ENCODE results near the gene TRPM5.
"Not testable (repeated sequence)": the region's sequence is repeated elsewhere in the genome, so short reads cannot be mapped to it uniquely, and the experiment has no call there.

TRPM5 gene, protein sequence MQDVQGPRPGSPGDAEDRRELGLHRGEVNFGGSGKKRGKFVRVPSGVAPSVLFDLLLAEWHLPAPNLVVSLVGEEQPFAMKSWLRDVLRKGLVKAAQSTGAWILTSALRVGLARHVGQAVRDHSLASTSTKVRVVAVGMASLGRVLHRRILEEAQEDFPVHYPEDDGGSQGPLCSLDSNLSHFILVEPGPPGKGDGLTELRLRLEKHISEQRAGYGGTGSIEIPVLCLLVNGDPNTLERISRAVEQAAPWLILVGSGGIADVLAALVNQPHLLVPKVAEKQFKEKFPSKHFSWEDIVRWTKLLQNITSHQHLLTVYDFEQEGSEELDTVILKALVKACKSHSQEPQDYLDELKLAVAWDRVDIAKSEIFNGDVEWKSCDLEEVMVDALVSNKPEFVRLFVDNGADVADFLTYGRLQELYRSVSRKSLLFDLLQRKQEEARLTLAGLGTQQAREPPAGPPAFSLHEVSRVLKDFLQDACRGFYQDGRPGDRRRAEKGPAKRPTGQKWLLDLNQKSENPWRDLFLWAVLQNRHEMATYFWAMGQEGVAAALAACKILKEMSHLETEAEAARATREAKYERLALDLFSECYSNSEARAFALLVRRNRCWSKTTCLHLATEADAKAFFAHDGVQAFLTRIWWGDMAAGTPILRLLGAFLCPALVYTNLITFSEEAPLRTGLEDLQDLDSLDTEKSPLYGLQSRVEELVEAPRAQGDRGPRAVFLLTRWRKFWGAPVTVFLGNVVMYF (N-terminal part only)

DNA sequence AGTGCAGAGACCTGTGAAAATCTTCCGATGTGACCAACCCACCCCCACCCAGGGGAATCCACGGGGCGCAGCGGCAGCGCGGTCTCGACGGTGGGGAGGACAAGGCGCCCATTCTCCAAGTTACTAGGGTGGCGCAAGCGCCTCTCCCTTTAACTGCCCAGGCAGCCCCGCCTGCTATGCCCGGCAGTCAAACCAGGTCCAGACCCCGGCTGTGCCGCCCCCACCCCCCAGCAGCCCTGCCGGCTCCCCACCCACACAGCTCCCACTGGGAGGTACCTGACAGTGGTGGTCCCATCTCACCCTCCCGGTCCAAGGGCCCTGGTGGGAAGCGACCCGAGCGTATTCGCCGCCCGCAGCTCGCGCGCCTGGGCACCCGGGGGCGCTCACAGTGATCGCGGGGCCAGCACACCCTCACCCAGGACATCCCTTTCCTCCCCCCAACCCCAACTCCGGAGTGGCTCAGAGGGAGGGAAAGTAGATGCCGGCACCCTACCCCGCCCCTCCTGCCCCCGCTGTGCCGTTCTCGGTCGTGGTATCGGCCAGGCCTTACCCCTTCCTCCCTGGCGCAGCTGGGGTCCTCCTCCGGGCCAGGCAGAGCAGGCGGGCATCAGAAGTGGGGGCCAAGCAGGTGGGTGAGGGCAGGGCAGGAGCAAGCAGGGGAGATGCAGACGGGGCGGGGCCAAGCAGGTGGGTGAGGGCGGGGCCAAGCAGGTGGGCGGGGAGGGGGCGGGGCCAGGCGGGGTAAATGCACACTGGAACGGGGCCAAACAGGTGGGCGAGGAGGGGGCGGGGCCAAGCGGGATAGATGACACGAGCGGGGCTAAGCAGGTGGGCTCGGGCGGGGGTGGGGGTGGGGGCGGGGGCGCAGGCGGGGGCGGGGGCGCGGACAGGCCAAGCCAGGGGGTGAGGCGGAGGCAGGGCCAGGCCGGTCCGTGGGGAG is at the start of gene TRPM5:
TRPM5 (minus strand) TSS at position 634 of the 940 bp plus-strand sequence. CDS start 21,478 bp downstream, outside the sequence.
- no peak for DNase-seq

DNA sequence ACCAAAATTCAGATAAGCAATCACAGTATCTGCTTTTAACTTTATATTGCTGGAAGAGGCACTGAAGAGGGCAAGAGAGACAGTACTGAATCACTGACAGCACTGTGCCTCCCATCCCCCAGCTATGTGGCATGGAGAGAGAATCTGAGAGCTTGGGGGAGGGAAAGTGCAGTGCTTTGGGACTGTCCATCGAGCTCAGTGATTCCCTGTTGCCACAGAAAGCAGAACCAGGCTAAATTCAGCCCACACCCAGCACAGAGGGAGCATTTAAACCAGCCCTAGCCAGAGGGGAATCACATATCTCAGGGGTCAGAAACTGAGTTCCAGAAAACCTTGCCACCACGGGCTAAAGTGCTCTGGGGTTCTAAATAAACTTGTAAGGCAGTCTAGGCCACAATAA is 44.8 kb upstream of the TRPM5 start:
- DNase-seq = no peak

- DNase-seq = no peak
Measured at GRCh38 chr11:2488004-2488403, 43.7 kb upstream of the TRPM5 start.

GRCh38 chr11:2484576-2485125 is 40.3 kb upstream of the TRPM5 start:
- no peak for DNase-seq

- no peak for DNase-seq
Measured at GRCh38 chr11:2483426-2483825, 39.1 kb upstream of the TRPM5 start.

GRCh38 chr11:2482745-2483144 is 38.4 kb upstream of the TRPM5 start:
- DNase-seq = no peak

- no peak for DNase-seq
Measured at GRCh38 chr11:2482204-2482603, 37.9 kb upstream of the TRPM5 start.

DNA sequence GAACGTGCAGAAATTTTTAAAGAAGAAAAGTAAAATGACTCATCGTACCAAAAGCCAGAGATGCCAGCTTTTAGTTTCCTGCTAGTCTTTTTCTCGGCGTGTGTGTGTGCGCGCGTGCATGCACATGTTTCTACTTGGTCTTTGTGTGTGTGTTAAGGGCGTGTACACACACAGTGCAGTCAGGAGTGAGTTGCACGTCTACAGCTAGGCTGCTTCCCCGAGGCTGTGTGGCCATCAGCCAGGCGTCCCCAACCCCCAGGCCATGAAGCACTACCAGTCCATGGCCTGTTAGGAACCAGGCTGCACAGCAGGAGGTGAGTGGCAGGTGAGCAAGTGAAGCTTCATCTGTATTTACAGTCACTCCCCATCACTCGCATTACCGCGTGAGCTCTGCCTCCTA is 36.9 kb upstream of the TRPM5 start:
- DNase-seq = no peak

DNA sequence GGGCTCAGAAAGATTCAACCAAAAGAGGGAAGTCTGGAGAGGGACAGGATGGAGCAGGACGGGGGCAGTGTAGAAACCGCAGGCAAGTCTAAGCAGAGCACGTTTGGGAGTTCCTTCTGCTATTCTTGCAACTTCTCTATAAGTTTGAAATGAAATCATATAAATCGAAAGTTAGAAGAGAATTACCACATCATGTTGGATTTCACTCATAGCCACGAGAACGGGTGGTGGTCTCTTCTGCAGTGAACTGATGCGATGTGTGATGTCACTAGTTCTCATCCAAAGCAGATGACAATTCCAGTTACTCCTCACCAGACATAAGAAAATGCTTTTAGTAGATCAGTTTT is 36.5 kb upstream of the TRPM5 start:
- DNase-seq = no peak

GRCh38 chr11:2480067-2480873 is 36.0 kb upstream of the TRPM5 start:
- DNase-seq = not testable (repeated sequence)

DNA sequence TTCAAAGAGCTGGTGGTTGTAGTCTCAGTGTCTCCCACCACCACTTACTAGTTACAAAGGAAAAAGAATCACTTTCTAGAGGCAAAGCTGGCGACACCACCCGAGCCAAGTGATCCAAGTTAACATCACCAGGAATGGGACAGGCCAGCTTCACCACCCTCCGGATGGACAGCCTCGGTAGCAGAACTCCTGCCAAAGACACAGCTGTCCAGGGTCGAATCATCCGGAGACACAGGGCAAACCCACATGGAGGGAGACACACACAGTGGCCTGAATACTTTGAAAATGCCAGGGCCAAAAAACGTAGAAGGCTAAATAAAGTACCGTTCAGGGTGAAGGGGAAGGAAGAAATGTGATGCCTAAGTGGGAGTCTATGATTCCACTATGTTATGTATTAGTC is 33.6 kb upstream of the TRPM5 start:
- DNase-seq = no peak

DNA sequence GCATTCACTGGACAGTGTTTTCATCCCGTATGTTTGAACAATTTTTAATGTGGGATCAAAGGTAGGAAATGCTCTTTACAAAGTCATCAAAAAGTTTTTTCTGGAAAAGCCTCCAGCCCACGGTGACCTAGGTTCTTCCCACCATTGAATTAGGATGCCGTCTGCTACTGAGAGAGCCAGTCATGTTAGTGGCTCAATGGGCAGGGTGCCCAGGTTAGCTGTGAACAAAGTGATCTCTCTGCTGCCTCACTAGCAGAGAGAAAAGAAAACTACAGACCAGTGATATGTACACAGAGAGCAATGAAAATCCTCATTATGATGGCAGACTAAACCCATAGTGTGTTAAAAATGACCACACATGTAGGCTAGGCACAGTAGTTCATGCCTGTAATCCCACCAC is 32.9 kb upstream of the TRPM5 start:
- no peak for DNase-seq

DNA sequence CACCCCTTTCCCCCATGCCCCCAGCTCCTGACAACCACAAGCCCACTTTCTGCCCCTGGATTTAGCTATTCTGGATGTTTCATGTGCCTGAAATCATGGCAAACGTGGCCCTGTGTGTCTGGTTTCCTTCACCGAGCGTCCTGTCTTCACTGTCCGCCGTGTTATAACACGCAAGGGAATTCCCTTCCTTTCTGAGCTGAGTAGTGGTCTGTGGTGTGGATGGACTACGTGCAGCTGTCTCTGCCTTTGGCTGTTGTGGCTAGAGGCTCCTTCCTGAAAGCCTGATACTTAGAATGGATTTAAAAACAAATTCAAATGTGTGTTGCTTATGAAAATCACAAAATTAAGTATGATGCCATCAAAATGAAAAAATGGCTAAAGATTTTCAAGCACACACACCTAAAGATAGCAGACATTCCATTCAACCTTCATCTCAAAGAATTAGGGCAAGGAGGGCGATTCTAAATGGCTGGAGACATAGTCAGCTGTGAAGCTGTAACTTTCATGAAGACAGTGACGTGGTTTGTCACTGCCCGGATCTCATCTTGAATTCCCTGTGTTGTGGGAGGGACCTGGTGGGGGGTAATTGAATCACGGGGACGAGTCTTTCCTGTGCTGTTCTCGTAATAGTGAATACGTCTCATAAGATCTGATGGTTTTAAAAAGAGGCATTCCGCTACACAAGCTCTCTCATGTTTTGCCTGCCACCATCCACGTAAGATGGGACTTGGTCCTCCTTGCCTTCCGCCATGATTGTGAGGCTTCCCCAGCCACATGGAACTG is 31.0 kb upstream of the TRPM5 start:
- no peak for DNase-seq

DNA sequence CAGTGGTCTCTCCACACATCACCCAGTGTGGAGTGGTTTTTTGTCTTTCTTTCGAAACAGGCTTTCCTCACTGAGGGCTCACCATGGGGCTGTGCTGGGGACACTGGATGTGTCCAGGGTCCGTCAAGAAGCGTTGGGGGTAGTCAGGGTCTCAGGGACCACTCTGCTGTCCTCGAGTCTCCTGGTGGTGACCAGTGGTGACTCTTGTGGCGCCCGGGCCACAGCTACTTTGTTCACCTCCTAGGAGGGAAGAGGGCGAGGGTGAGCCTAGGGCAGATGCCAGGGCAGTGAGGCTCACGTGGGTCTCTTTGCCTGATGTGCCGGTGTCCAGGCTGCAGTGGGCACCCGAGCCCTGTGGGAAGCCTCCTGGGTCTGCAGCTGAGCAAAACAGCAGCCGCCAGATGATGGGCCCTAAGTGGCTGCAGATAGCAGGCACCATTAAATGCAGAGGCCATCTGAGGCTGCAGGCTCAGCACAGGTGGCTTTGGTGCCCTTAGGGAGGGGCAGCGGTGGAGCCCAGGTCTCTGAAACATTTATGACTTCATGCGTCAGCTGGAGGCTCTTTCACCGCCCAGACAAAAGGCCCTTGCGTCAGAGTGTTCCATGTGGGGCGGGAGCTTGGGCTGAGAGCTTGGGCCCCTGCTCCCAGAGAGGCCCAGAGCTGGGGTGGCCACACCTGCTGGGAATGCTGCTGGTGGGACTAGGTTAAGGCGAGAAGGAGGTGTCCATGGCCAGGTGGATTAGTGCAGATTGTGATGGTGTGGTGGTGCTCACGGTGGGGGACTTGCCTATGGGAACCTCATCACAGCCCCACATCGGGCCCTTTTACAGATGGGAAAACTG is 30.0 kb upstream of the TRPM5 start:
- DNase-seq = no peak

- DNase-seq = no peak
Measured at GRCh38 chr11:2473361-2474058, 29.2 kb upstream of the TRPM5 start.

GRCh38 chr11:2472428-2473186 is 28.3 kb upstream of the TRPM5 start:
- no peak for DNase-seq

- DNase-seq = no peak
Measured at GRCh38 chr11:2471804-2472096, 27.4 kb upstream of the TRPM5 start.

DNA sequence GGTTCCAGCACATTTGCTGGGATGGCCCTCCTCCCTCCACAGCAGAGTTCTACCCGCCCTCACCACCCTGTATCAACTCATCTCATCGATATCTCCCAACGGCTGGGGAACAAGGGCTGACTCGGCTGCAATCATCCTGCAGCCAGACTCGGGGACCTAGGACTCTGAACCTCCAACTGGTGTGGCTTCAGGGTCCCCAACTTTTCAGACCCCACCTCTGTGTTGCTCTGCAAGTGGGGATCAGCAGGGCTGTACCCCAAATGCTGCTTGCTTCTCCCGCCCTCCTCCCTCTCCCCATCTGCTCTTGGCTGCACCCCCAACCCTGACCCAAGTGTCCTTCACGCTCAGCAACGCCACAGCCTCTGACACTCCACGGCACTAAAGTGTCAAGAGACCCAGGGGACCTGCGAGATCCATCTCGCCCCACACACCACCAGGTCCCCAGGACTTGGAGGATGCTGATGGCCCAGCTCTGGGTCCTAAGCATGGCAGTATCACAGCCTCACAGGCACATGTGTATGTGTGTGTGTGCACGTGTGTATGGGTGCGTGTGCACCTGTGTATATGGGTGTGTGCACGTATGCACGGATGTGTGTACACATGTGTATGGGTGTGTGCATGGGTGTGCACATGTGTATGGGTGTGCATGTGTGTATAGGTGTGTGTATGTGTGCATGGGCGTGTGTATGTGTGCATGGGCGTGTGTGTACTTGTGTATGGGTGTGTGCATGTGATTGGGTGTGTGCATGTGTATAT is 26.9 kb upstream of the TRPM5 start:
- no peak for DNase-seq
